GM12864 (cell line): ENCODE data around the gene CACNA2D2.

Experiments
- DNase-seq: peaks from one replicate; pipeline ENCODE4 v3.0.0-alpha.2; 2011; ENCODE audit warnings: low read depth
- H3K4me3 ChIP-seq: 2 replicates; pipeline ENCODE4 v1.5.1; 2011; ENCODE audit warnings: mild to moderate bottlenecking, low read depth, low read length, control low read depth
- TF ChIP-seq, protein P1 (sequence below): IDR thresholded peaks from 2 replicates; pipeline ENCODE4 v1.5.1; 2011; ENCODE audit warnings: low read depth, mild to moderate bottlenecking, moderate library complexity, low read length, control low read depth, inconsistent platforms; ENCODE audit errors: missing control alignments

Gene CACNA2D2

DNA sequence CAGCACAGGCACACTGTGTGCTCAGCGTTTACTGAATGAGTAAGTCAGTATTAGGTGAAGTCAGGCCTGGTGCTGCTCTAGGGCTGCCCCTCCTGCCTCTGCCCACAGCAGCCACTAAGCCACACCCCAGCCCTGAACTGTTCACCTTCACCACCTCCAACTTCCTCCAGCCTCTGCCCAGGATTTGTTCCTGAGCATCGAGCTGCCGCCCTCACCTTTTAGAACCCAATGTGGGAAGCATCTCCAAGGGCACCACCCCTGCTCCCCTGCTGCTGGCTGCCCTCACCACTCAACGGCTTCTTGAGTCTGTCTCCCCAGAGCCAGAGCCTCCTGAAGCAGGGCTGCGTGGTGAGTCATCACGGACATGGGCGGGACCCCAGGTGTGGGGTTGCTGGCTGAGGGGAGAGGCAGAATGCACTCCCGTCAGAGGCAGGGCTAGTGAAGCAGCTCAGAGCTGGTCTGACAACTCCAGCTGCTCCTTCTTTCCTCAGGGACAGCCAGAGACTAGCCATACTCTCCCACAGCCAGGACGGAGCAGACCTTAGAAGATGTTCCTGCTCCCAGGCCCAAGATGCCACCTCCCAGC is 186.7 kb downstream of the CACNA2D2 start:
- no peak for DNase-seq

DNA sequence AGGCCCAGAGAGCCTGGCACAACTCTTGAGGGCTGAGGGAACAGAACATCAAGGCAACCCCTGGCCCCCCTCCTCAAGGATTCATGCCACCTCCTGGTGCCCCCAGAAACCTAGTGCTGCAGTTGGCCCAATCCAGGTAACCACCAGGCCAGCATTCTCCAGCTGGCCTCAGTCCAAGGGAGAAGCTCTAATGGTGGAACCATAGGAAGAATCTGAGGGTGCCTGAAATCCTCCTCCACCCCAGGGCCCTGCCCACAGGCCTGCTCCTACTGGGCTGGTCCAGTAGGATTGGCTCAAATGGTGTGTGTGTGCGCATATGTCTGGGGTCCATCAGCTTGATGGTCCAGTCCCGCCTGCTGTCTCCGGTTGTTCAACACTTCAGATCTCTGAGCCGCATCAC is 188.6 kb downstream of the CACNA2D2 start:
- TF ChIP-seq, protein P1, sequence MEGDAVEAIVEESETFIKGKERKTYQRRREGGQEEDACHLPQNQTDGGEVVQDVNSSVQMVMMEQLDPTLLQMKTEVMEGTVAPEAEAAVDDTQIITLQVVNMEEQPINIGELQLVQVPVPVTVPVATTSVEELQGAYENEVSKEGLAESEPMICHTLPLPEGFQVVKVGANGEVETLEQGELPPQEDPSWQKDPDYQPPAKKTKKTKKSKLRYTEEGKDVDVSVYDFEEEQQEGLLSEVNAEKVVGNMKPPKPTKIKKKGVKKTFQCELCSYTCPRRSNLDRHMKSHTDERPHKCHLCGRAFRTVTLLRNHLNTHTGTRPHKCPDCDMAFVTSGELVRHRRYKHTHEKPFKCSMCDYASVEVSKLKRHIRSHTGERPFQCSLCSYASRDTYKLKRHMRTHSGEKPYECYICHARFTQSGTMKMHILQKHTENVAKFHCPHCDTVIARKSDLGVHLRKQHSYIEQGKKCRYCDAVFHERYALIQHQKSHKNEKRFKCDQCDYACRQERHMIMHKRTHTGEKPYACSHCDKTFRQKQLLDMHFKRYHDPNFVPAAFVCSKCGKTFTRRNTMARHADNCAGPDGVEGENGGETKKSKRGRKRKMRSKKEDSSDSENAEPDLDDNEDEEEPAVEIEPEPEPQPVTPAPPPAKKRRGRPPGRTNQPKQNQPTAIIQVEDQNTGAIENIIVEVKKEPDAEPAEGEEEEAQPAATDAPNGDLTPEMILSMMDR, result no peak
- H3K4me3 ChIP-seq, result no peak overlapping the region
- DNase-seq, result no peak

More for the DNA sequence above, 186.7 kb downstream of the CACNA2D2 start:
- no peak overlapping the region for H3K4me3 ChIP-seq
- TF ChIP-seq, protein P1, result no peak

DNA sequence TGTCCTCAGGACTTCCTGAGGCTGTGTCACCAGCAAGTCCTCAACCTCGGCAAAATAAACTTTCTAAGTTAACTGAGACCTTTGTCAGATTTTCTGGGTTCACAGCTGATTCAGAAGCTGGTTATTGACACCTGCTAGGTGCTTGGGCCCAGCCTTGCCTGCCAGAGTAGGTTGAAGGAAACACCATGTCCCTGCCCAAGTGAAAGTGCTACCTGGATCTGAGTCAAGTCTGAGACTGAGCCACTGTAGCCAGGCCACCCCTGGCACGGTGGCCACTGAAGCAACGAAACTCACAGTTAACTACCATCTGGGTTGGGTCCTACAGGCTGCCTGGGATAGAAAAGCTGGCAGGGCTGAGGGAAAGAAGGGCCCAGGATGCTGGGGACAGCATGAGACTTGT is 189.1 kb downstream of the CACNA2D2 start:
- DNase-seq, result no peak
- TF ChIP-seq, protein P1, result no peak
- H3K4me3 ChIP-seq, result no peak overlapping the region
